Measurements from ENCODE around the gene RAB26. TPM values are rescaled to one million over a fixed set of nuclear protein-coding genes. Genes with fewer than 3 reads are reported as not detected.

RAB26 gene
- total and polyA plus RNA-seq, 2 of the 13 experiments (the other 11 are each of a cell fraction or from before 2014, with no cell fraction given) = 0.86 to 3.6 TPM

DNA sequence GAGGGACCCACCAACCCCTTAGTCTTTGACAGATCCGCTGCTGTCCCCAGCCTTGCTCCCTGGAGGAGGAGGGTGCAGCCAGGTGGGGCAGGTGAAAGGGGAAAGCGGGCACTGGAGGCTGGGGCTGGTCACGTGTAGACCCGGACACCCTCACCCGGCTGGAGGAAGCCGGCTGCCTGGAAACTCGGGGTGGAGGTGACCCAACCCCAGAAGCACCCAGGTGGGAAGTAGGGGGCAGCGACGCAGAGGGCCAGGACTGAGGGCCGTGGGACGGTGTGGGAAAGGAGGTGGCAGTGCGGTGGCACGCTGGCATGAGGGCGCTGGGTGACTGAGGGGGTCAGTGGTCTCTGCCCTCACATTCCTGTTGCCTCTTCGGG is 9.8 kb downstream of the RAB26 start:
- H3K36me3 ChIP-seq (replicated peaks in 1 of 2; ENCODE audit: control insufficient read depth in 1 of 2, insufficient read depth in 2 of 2, low read length in 2 of 2) = peaks cover 0 to 6% of the 10 kb centered on the region in 2 experiments
- in situ Hi-C loops (cut with HindIII; ENCODE audit: extremely low pct_ligation_motif_present, low pct_unique_long_range_greater_than_20kb) = no loop called here
- H3K4me3 ChIP-seq (replicated peaks in 1 of 3; ENCODE audit: insufficient read depth in 1 of 3, low read depth in 2 of 3, low read length in 3 of 3) = peak overlapping the region in 2 of 3 experiments; percentile 14 to 95; a peak in 2 of 6 replicates
- H3K27me3 ChIP-seq (ENCODE audit: control insufficient read depth in 1 of 2, insufficient read depth in 2 of 2, low read length in 2 of 2) = no peaks in the 10 kb centered on the region; a peak in 1 of 5 replicates
- FAIRE-seq = no peak
- ChIA-PET POLR2A (interaction anchor here (0.7 to 4.0 kb wide), 13 partner anchors 8 to 218 kb away, joined by 3 to 37 read pairs (median 4); partner anchors contain the start of genes ECI1, RAB26 and RPS2), CTCF (ENCODE audit: low intra/inter-chr PET ratio, low total read pairs) (no interaction called here)
- intact Hi-C loops (cut with micrococcal nuclease; ENCODE audit: unreplicated experiment) = no loop called here
- WGBS (ENCODE audit: low lambda C conversion rate) = 34% methylated on average over 14 of the region's 15 CpGs
- H3K9me3 ChIP-seq (ENCODE audit: low read length) = no peaks in the 10 kb centered on the region
- BruUV-seq (replicated peaks) = no TSS peak
- H2AFZ ChIP-seq (ENCODE audit: low read length) = no peak overlapping the region
- H3K4me2 ChIP-seq (ENCODE audit: low read depth, low read length) = peak overlapping the region; percentile 95
- peaks cover 73% of the 10 kb centered on the region for H3K79me2 ChIP-seq (ENCODE audit: insufficient read depth, low read length)
- DNase-seq (ENCODE audit: low spot score) = no peak
- peaks cover 74% of the 10 kb centered on the region for H3K4me1 ChIP-seq (ENCODE audit: insufficient read depth, low read length)
- H4K20me1 ChIP-seq (ENCODE audit: insufficient read depth, low read length) = peaks cover 55% of the 10 kb centered on the region
- no peak for ATAC-seq
- peak overlapping the region; percentile 24; the same call in 1 of the 2 replicates for H3K9ac ChIP-seq (ENCODE audit: insufficient read depth, low read depth, low read length)
- H3K27ac ChIP-seq (ENCODE audit: extremely low read length, insufficient read depth, low read length) = peak overlapping the region; percentile 61
- TF ChIP-seq ZNF350 (CRISPR knock-in tag; IDR thresholded peaks at IDR 0.05; ENCODE audit: borderline replicate concordance, low read depth) (0 out of 2 replicates have a peak, but pooled peaks have one; percentile 7), WIZ (CRISPR knock-in tag; IDR thresholded peaks at IDR 0.05) (0 out of 2 replicates have a peak, but pooled peaks have one; percentile 37), ELF1 (CRISPR knock-in tag; IDR thresholded peaks at IDR 0.05) (peak; percentile 3; the same call in 1 of the 2 replicates), HNF4G (IDR thresholded peaks at IDR 0.05; ENCODE audit: borderline replicate concordance, low read depth, low read length) (no peak), HNF4G (CRISPR knock-in tag; IDR thresholded peaks at IDR 0.05; ENCODE audit: borderline replicate concordance, low read depth) (no peak), ZNF772 (CRISPR knock-in tag; IDR thresholded peaks at IDR 0.05) (peak; percentile 5; the same call in 1 of the 2 replicates), NFKB2 (CRISPR knock-in tag; IDR thresholded peaks at IDR 0.05; ENCODE audit: borderline replicate concordance) (no peak), KDM5B (CRISPR knock-in tag; IDR thresholded peaks at IDR 0.05; ENCODE audit: borderline replicate concordance) (peak; percentile 38; the same call in 1 of the 2 replicates), PITX1 (CRISPR knock-in tag; IDR thresholded peaks at IDR 0.05) (peak; percentile 3; the same call in 1 of the 2 replicates), AGO2 (optimal IDR thresholded peaks at IDR 0.05; ENCODE audit: low read depth, low read length) (peak; percentile 30)
- TF ChIP-seq, protein P1, sequence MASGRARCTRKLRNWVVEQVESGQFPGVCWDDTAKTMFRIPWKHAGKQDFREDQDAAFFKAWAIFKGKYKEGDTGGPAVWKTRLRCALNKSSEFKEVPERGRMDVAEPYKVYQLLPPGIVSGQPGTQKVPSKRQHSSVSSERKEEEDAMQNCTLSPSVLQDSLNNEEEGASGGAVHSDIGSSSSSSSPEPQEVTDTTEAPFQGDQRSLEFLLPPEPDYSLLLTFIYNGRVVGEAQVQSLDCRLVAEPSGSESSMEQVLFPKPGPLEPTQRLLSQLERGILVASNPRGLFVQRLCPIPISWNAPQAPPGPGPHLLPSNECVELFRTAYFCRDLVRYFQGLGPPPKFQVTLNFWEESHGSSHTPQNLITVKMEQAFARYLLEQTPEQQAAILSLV (CRISPR knock-in tag; IDR thresholded peaks at IDR 0.05; ENCODE audit: borderline replicate concordance) = 0 out of 2 replicates have a peak, but pooled peaks have one; percentile 21
- TF ChIP-seq, protein P2, sequence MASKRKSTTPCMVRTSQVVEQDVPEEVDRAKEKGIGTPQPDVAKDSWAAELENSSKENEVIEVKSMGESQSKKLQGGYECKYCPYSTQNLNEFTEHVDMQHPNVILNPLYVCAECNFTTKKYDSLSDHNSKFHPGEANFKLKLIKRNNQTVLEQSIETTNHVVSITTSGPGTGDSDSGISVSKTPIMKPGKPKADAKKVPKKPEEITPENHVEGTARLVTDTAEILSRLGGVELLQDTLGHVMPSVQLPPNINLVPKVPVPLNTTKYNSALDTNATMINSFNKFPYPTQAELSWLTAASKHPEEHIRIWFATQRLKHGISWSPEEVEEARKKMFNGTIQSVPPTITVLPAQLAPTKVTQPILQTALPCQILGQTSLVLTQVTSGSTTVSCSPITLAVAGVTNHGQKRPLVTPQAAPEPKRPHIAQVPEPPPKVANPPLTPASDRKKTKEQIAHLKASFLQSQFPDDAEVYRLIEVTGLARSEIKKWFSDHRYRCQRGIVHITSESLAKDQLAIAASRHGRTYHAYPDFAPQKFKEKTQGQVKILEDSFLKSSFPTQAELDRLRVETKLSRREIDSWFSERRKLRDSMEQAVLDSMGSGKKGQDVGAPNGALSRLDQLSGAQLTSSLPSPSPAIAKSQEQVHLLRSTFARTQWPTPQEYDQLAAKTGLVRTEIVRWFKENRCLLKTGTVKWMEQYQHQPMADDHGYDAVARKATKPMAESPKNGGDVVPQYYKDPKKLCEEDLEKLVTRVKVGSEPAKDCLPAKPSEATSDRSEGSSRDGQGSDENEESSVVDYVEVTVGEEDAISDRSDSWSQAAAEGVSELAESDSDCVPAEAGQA (IDR thresholded peaks at IDR 0.05; ENCODE audit: low read depth) = 0 out of 2 replicates have a peak, but pooled peaks have one; percentile 0
- TF ChIP-seq, protein P2 (CRISPR knock-in tag; IDR thresholded peaks at IDR 0.05; ENCODE audit: borderline replicate concordance) = no peak
- TF ChIP-seq, protein P3, sequence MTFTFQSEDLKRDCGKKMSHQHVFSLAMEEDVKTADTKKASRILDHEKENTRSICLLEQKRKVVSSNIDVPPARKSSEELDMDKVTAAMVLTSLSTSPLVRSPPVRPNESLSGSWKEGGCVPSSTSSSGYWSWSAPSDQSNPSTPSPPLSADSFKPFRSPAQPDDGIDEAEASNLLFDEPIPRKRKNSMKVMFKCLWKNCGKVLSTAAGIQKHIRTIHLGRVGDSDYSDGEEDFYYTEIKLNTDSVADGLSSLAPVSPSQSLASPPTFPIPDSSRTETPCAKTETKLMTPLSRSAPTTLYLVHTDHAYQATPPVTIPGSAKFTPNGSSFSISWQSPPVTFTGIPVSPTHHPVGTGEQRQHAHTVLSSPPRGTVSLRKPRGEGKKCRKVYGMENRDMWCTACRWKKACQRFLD (CRISPR knock-in tag; IDR thresholded peaks at IDR 0.05; ENCODE audit: borderline replicate concordance) = 0 out of 2 replicates have a peak, but pooled peaks have one; percentile 26
- TF ChIP-seq, protein P4, sequence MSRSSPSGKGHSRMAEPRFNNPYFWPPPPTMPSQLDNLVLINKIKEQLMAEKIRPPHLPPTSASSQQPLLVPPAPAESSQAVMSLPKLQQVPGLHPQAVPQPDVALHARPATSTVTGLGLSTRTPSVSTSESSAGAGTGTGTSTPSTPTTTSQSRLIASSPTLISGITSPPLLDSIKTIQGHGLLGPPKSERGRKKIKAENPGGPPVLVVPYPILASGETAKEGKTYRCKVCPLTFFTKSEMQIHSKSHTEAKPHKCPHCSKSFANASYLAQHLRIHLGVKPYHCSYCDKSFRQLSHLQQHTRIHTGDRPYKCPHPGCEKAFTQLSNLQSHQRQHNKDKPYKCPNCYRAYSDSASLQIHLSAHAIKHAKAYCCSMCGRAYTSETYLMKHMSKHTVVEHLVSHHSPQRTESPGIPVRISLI (CRISPR knock-in tag; IDR thresholded peaks at IDR 0.05; ENCODE audit: borderline replicate concordance) = no peak
